ENCODE measurements around the gene AKAP13. TPM values are rescaled to one million over a fixed set of nuclear protein-coding genes. Genes with fewer than 3 reads are reported as not detected.

Gene AKAP13
- polyA plus RNA-seq, 3 donors = 47.9 to 99.7 (median 92.6) TPM

DNA sequence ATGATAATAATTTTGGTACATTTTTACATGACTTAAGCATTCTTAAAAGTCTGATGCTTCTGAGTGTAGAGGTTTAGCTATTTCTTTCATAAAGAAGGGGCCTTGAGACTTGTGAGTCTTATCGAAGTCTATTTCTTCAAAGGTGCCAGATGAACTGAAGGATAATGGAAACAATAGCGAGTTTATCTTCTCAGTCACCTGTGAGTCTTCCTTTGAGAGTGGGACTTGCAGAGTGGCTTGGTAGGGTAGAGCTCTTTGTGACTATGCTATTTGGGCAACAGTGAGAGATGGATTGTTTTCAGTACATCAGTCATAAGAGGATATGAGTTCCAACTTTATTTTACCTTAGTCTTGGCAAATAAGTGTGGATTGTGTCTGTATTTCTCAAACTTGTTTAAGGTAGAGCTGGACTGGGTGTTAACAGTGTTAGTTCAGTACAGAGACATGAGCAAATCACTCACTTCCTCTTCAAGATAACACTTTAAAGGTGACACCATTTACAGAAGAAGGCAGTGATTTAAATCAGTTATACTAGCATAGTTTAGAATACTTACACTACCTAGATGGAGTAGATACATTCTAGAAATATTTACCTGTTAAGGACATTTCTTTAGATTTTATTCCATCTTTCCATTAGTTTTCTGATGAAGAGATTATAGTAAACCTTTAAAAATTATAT is 3.2 kb downstream of the AKAP13 start:
- WGBS (ENCODE audit: insufficient coverage) = 100% methylated on average over 2 of the region's 2 CpGs
- no peak for DNase-seq
- no peak overlapping the region for H3K4me3 ChIP-seq (replicated peaks in 1 of 3; ENCODE audit: low read depth in 2 of 3, low read length in 3 of 3)
- no peak overlapping the region for H3K4me3 Mint-ChIP-seq
- peaks cover 0 to 2% (median 0%) of the 10 kb centered on the region in 7 donors for H3K9me3 Mint-ChIP-seq
- intact Hi-C loops (cut with micrococcal nuclease) = no loop called here
- H4K20me1 ChIP-seq (ENCODE audit: insufficient read depth, low read length) = peaks cover 4% of the 10 kb centered on the region
- H3K79me2 ChIP-seq (ENCODE audit: insufficient read depth, low read length) = peaks cover 65% of the 10 kb centered on the region
- H3K36me3 ChIP-seq (replicated peaks in 1 of 2; ENCODE audit: control insufficient read depth in 1 of 2, insufficient read depth in 2 of 2, low read length in 2 of 2) = no peaks in the 10 kb centered on the region
- peaks cover 0 to 6% (median 4%) of the 10 kb centered on the region in 3 donors for H3K27me3 Mint-ChIP-seq (ENCODE audit: low read depth in 3 of 3)
- H3K36me3 Mint-ChIP-seq = peaks cover 0 to 14% of the 10 kb centered on the region in 2 donors
- peaks cover 21 to 35% of the 10 kb centered on the region in 2 donors for H3K4me1 ChIP-seq (ENCODE audit: control insufficient read depth in 1 of 2, insufficient read depth in 2 of 2, low read length in 2 of 2)
- H2AFZ ChIP-seq (ENCODE audit: insufficient read depth, low read depth, low read length, poor library complexity, severe bottlenecking) = no peak overlapping the region
- no peak overlapping the region for H3K27ac Mint-ChIP-seq
- no peak overlapping the region for H3K9ac ChIP-seq (ENCODE audit: insufficient read depth, low read length, poor library complexity, severe bottlenecking)
- peaks cover 47% of the 10 kb centered on the region for H3K4me1 Mint-ChIP-seq
- no peaks in the 10 kb centered on the region for H3K27me3 ChIP-seq (ENCODE audit: control insufficient read depth in 2 of 2, insufficient read depth in 2 of 2, low read length in 2 of 2)
- H3K9me3 ChIP-seq (replicated peaks in 1 of 2; ENCODE audit: control insufficient read depth in 1 of 2, insufficient read depth in 1 of 2, low read length in 2 of 2) = no peaks in the 10 kb centered on the region
- H3K4me2 ChIP-seq (replicated peaks; ENCODE audit: extremely low read depth, low read length, poor library complexity, severe bottlenecking) = no peak overlapping the region
- TF ChIP-seq CTCF (IDR thresholded peaks at IDR 0.05) = no peak
- no peak overlapping the region for H3K27ac ChIP-seq (ENCODE audit: low read depth in 1 of 2, low read length in 2 of 2)

DNA sequence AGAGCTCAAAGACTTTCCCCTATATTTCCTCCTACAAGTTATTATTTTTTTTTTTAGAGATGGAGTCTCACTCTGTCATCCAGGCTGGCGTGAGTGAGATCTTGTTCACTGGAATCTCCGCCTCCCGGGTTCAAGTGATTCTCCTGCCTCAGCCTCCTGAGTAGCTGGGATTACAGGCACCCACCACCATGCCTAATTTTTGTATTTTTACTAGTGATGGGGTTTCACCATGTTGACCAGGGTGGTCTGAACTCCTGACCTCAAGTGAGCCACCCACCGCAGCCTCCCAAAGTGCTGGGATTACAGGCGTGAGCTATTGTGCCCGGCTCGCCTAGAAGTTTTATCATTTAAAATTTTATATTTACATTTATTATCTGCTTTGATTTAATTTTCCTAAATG is 5.9 kb downstream of the AKAP13 start:
- Histone ChIP-seq H3K36me3 (replicated peaks in 1 of 2; ENCODE audit: control insufficient read depth in 1 of 2, insufficient read depth in 2 of 2, low read length in 2 of 2) (no peaks in the 10 kb centered on the region), H3K4me1 (ENCODE audit: control insufficient read depth in 1 of 2, insufficient read depth in 2 of 2, low read length in 2 of 2) (peaks cover 14 to 24% of the 10 kb centered on the region in 2 donors), H3K9me3 (replicated peaks in 1 of 2; ENCODE audit: control insufficient read depth in 1 of 2, insufficient read depth in 1 of 2, low read length in 2 of 2) (no peaks in the 10 kb centered on the region), H3K27me3 (ENCODE audit: control insufficient read depth in 2 of 2, insufficient read depth in 2 of 2, low read length in 2 of 2) (no peaks in the 10 kb centered on the region), H3K27ac (ENCODE audit: low read depth in 1 of 2, low read length in 2 of 2) (no peak overlapping the region), H4K20me1 (ENCODE audit: insufficient read depth, low read length) (peaks cover 8% of the 10 kb centered on the region), H2AFZ (ENCODE audit: insufficient read depth, low read depth, low read length, poor library complexity, severe bottlenecking) (no peak overlapping the region), H3K9ac (ENCODE audit: insufficient read depth, low read length, poor library complexity, severe bottlenecking) (no peak overlapping the region), H3K4me3 (replicated peaks in 1 of 3; ENCODE audit: low read depth in 2 of 3, low read length in 3 of 3) (no peak overlapping the region), H3K4me2 (replicated peaks; ENCODE audit: extremely low read depth, low read length, poor library complexity, severe bottlenecking) (no peak overlapping the region), H3K79me2 (ENCODE audit: insufficient read depth, low read length) (peaks cover 75% of the 10 kb centered on the region)
- H3K4me1 Mint-ChIP-seq = peaks cover 39% of the 10 kb centered on the region
- no peak overlapping the region for H3K27ac Mint-ChIP-seq
- WGBS (ENCODE audit: insufficient coverage) = no CpG with 5 or more reads among the region's 7 CpGs
- H3K9me3 Mint-ChIP-seq = peaks cover 0 to 2% (median 0%) of the 10 kb centered on the region in 7 donors
- intact Hi-C loops (cut with micrococcal nuclease) = no loop called here
- H3K4me3 Mint-ChIP-seq = no peak overlapping the region
- H3K27me3 Mint-ChIP-seq (ENCODE audit: low read depth in 3 of 3) = peaks cover 0 to 5% (median 3%) of the 10 kb centered on the region in 3 donors
- peaks cover 0 to 14% of the 10 kb centered on the region in 2 donors for H3K36me3 Mint-ChIP-seq
- TF ChIP-seq CTCF (IDR thresholded peaks at IDR 0.05) = no peak
- DNase-seq = no peak
